Neuronal stem cell (in vitro differentiated cells): ENCODE measurements around the gene LIPA.
"Not testable (repeated sequence)": the region's sequence is repeated elsewhere in the genome, so short reads cannot be mapped to it uniquely, and the experiment has no call there.

Experiments
- DNase-seq: peaks from one replicate; pipeline ENCODE4 v3.0.0-alpha.2; 2013; ENCODE audit warnings: low spot score
- H2AFZ ChIP-seq: one replicate; pipeline ENCODE4 v1.6.1; 2013; ENCODE audit warnings: mild to moderate bottlenecking, low read length, inconsistent platforms
- H2AK5ac ChIP-seq: 2 replicates; pipeline ENCODE4 v1.6.1; 2013; ENCODE audit warnings: low read depth, mild to moderate bottlenecking, inconsistent platforms, low read length, moderate library complexity, mixed read lengths
- H2BK120ac ChIP-seq: 2 replicates; pipeline ENCODE4 v1.6.1; 2013; ENCODE audit warnings: low read depth, mild to moderate bottlenecking, inconsistent platforms, low read length, moderate library complexity, mixed read lengths
- H2BK12ac ChIP-seq: one replicate; pipeline ENCODE4 v1.6.1; 2013; ENCODE audit warnings: low read length, inconsistent platforms
- H2BK15ac ChIP-seq: 2 replicates; pipeline ENCODE4 v1.6.1; 2013; ENCODE audit warnings: mild to moderate bottlenecking, low read length, inconsistent platforms, mixed read lengths
- H2BK5ac ChIP-seq: one replicate; pipeline ENCODE4 v1.6.1; 2013; ENCODE audit warnings: inconsistent platforms, mild to moderate bottlenecking, low read length, moderate library complexity
- H3K14ac ChIP-seq: one replicate; pipeline ENCODE4 v1.6.1; 2013; ENCODE audit warnings: low read length, inconsistent platforms
- H3K18ac ChIP-seq: 2 replicates; pipeline ENCODE4 v1.6.1; 2013; ENCODE audit warnings: low read length, inconsistent platforms
- H3K23ac ChIP-seq: 2 replicates; pipeline ENCODE4 v1.6.1; 2013; ENCODE audit warnings: low read depth, mild to moderate bottlenecking, mixed read lengths, low read length, inconsistent platforms; ENCODE audit not compliant: poor library complexity
- H3K27ac ChIP-seq: replicated peaks from 3 replicates; pipeline ENCODE4 v1.5.1; 2013; ENCODE audit warnings: low read length, inconsistent platforms
- H3K27me3 ChIP-seq, 3 experiments: 2 replicates each; pipeline ENCODE4 v1.6.1; 2013; ENCODE audit warnings: low read length in 3 of 3, mild to moderate bottlenecking in 2 of 3, inconsistent platforms in 1 of 3, low read depth in 1 of 3, mixed read lengths in 1 of 3, moderate library complexity in 1 of 3; ENCODE audit not compliant: control insufficient read depth in 3 of 3, insufficient read depth in 3 of 3
- H3K36me3 ChIP-seq, 2 donors: replicated peaks in 1 of 2; 2 replicates each; pipeline ENCODE4 v1.6.1; 2013; ENCODE audit warnings: low read length in 2 of 2; ENCODE audit not compliant: control insufficient read depth in 2 of 2, insufficient read depth in 2 of 2
- H3K4ac ChIP-seq: 2 replicates; pipeline ENCODE4 v1.6.1; 2013; ENCODE audit warnings: inconsistent platforms, mild to moderate bottlenecking, low read length, moderate library complexity
- H3K4me1 ChIP-seq, 2 donors: 1 replicate in 1 of 2; 2 replicates in 1 of 2; pipeline ENCODE4 v1.6.1; 2013; ENCODE audit warnings: low read length in 2 of 2, low read depth in 1 of 2; ENCODE audit not compliant: control insufficient read depth in 2 of 2, insufficient read depth in 1 of 2
- H3K4me2 ChIP-seq: one replicate; pipeline ENCODE4 v1.6.1; 2013; ENCODE audit warnings: mild to moderate bottlenecking, low read length, inconsistent platforms; ENCODE audit not compliant: insufficient read depth, poor library complexity, severe bottlenecking
- H3K4me3 ChIP-seq, 2 donors: 2 replicates each; pipeline ENCODE4 v1.5.1; 2013; ENCODE audit warnings: low read length in 2 of 2, mild to moderate bottlenecking in 2 of 2, inconsistent platforms in 1 of 2, moderate library complexity in 1 of 2
- H3K79me1 ChIP-seq: one replicate; pipeline ENCODE4 v1.6.1; 2013; ENCODE audit warnings: low read depth, mild to moderate bottlenecking, inconsistent platforms, low read length, moderate library complexity
- H3K9ac ChIP-seq: one replicate; pipeline ENCODE4 v1.6.1; 2013; ENCODE audit warnings: mild to moderate bottlenecking, low read depth, low read length, inconsistent platforms; ENCODE audit not compliant: poor library complexity
- H3K9me3 ChIP-seq, 2 donors: replicated peaks in 1 of 2; 2 replicates each; pipeline versions ENCODE3 to v1.6.1; 2013; ENCODE audit warnings: low read length in 2 of 2, mild to moderate bottlenecking in 2 of 2, inconsistent platforms in 1 of 2, low read depth in 1 of 2, mixed read lengths in 1 of 2, moderate library complexity in 1 of 2; ENCODE audit not compliant: control insufficient read depth in 2 of 2, insufficient read depth in 1 of 2
- H4K8ac ChIP-seq: one replicate; pipeline ENCODE4 v1.6.1; 2013; ENCODE audit warnings: low read depth, mild to moderate bottlenecking, inconsistent platforms, low read length, moderate library complexity
- H4K91ac ChIP-seq: one replicate; pipeline ENCODE4 v1.6.1; 2013; ENCODE audit warnings: low read length, low read depth, mild to moderate bottlenecking, inconsistent platforms; ENCODE audit not compliant: poor library complexity
- WGBS, 2 donors: extraction: QIAGEN DNeasy Blood & Tissue Kit; methylation state at CpG; one replicate each; pipeline ENCODE4 v1.1.7; 2013; ENCODE audit warnings: missing lambda C conversion rate in 2 of 2, mixed read lengths in 1 of 2; ENCODE audit not compliant: insufficient read length in 2 of 2, insufficient replicate concordance in 1 of 2; ENCODE audit errors: extremely low coverage in 2 of 2; 5-methylcytosine and 5-hydroxymethylcytosine counted together

The LIPA gene

DNA sequence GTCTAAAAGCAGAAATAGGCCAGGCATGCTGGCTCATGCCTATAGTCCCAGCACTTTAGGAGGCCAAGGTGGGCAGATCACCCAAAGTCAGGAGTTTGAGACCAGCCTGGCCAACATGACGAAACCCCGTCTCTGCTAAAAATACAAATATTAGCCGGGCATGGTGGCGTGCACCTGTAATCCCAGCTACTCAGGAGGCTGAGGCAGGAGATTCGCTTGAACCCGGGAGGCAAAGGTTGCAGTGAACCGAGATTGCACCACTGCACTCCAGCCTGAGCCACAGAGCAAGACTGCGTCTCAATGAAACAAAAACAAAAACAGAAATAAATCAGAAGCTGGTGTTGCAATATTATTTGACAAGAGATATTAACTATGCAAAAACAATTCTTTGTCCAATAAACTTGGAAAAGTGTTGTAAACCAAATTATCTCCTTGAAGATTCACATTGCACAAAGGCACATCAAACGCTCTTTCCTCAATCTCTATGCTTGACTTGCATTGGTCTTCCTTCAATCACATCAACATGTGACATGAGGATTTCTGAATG lies 83.1 kb downstream of the LIPA start:
- not testable (repeated sequence) for H3K36me3 ChIP-seq, H3K18ac ChIP-seq, H2AFZ ChIP-seq, H2BK15ac ChIP-seq, H3K4me3 ChIP-seq, H4K8ac ChIP-seq, H2BK120ac ChIP-seq, H3K27ac ChIP-seq, H3K4ac ChIP-seq, H2BK12ac ChIP-seq, H3K9ac ChIP-seq, H4K91ac ChIP-seq, H2BK5ac ChIP-seq, H3K23ac ChIP-seq, H3K79me1 ChIP-seq, H2AK5ac ChIP-seq, H3K14ac ChIP-seq, H3K4me2 ChIP-seq, H3K27me3 ChIP-seq, H3K9me3 ChIP-seq, H3K4me1 ChIP-seq, DNase-seq
- no CpG with 5 or more reads among the region's 9 CpGs for WGBS, 2 donors

DNA sequence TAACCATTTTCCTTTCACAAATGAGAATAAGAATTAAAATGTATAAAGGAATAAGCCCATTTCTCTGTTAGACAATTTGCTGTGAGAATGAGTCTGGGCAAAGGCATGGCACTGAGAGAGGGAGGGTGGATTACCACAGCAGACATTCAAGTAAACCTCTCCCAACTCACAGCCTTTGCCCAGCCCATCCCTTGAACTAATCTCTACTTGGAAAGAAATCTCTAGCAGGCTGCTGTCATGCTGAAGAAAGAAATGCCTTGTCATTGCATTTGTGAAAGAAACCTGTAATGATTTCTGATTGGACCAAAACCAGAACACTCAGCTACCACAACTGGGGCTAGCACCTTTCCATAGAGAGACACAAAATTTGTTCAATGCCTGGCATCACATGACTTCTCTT lies 83.7 kb downstream of the LIPA start:
- Histone ChIP-seq H2AK5ac (no peak overlapping the region), H4K91ac (no peak overlapping the region), H3K79me1 (no peaks in the 10 kb centered on the region), H3K4me1 (peaks cover 0 to 6% of the 10 kb centered on the region in 2 donors), H2BK5ac (no peak overlapping the region), H3K23ac (no peak overlapping the region), H3K18ac (no peak overlapping the region), H3K9me3 (no peaks in the 10 kb centered on the region), H2BK120ac (no peak overlapping the region), H2BK12ac (no peak overlapping the region), H3K4me2 (no peak overlapping the region), H3K27me3 (no peaks in the 10 kb centered on the region), H2BK15ac (no peak overlapping the region), H3K4me3 (no peak overlapping the region), H2AFZ (no peak overlapping the region), H3K36me3 (no peaks in the 10 kb centered on the region), H3K9ac (no peak overlapping the region), H3K14ac (no peak overlapping the region), H3K4ac (no peak overlapping the region), H4K8ac (no peak overlapping the region), H3K27ac (no peak overlapping the region)
- no peak for DNase-seq

- Histone ChIP-seq H3K4me2 (no peak overlapping the region), H3K4me3 (no peak overlapping the region), H3K79me1 (no peaks in the 10 kb centered on the region), H3K4ac (no peak overlapping the region), H3K36me3 (no peaks in the 10 kb centered on the region), H2BK120ac (no peak overlapping the region), H3K27me3 (no peaks in the 10 kb centered on the region), H2BK15ac (no peak overlapping the region), H3K9me3 (no peaks in the 10 kb centered on the region), H2AFZ (no peak overlapping the region), H2BK12ac (no peak overlapping the region), H3K14ac (no peak overlapping the region), H4K91ac (no peak overlapping the region), H2AK5ac (no peak overlapping the region), H4K8ac (no peak overlapping the region), H3K9ac (no peak overlapping the region), H3K4me1 (no peaks in the 10 kb centered on the region), H3K18ac (no peak overlapping the region), H3K27ac (no peak overlapping the region), H2BK5ac (no peak overlapping the region), H3K23ac (no peak overlapping the region)
- DNase-seq = no peak
- no CpG with 5 or more reads among the region's 4 CpGs for WGBS, 2 donors
Observed at GRCh38 chr10:89165923-89166322, 85.7 kb downstream of the LIPA start.

GRCh38 chr10:89164920-89165319 lies 86.7 kb downstream of the LIPA start:
- no peaks in the 10 kb centered on the region for H3K79me1 ChIP-seq
- H4K8ac ChIP-seq = no peak overlapping the region
- H2BK120ac ChIP-seq = no peak overlapping the region
- H3K9ac ChIP-seq = no peak overlapping the region
- H2BK5ac ChIP-seq = no peak overlapping the region
- no peak overlapping the region for H3K4ac ChIP-seq
- H3K4me3 ChIP-seq = no peak overlapping the region
- H3K9me3 ChIP-seq = no peaks in the 10 kb centered on the region
- no peak overlapping the region for H3K4me2 ChIP-seq
- no CpG with 5 or more reads among the region's 4 CpGs for WGBS, 2 donors
- no peaks in the 10 kb centered on the region for H3K4me1 ChIP-seq
- no peaks in the 10 kb centered on the region for H3K36me3 ChIP-seq
- H3K27me3 ChIP-seq = no peaks in the 10 kb centered on the region
- no peak for DNase-seq
- no peak overlapping the region for H3K23ac ChIP-seq
- no peak overlapping the region for H3K27ac ChIP-seq
- H2AK5ac ChIP-seq = no peak overlapping the region
- H2AFZ ChIP-seq = no peak overlapping the region
- H3K14ac ChIP-seq = no peak overlapping the region
- H2BK12ac ChIP-seq = no peak overlapping the region
- no peak overlapping the region for H4K91ac ChIP-seq
- H2BK15ac ChIP-seq = no peak overlapping the region
- H3K18ac ChIP-seq = no peak overlapping the region
